ENCODE measurements around the gene GLIS1.

DNA sequence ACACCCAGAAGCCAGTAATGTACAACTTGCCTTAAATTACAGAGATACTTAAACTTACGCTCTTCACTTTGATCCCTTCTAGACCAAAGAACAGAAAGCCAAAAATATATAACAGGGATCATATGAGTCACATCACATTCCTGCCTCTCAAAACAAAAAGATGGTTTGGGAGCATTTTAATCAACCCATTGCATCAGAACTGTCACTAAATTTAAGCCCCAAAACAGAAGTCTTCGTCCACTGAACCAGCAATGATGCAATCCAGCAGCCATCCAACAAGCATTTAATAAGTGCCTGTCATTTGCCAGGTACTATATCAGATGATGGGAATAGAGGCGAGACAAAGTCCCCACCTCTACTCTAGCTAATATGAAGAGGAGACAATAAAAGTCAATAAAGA is 42.7 kb upstream of the GLIS1 start:
- TF ChIP-seq EZH2phosphoT487 (IDR thresholded peaks at IDR 0.05; ENCODE audit: borderline replicate concordance, low read length) (no peak), EZH2 (IDR thresholded peaks at IDR 0.05; ENCODE audit: low read length, unreplicated experiment) (no peak)
- TF ChIP-seq, protein P1, sequence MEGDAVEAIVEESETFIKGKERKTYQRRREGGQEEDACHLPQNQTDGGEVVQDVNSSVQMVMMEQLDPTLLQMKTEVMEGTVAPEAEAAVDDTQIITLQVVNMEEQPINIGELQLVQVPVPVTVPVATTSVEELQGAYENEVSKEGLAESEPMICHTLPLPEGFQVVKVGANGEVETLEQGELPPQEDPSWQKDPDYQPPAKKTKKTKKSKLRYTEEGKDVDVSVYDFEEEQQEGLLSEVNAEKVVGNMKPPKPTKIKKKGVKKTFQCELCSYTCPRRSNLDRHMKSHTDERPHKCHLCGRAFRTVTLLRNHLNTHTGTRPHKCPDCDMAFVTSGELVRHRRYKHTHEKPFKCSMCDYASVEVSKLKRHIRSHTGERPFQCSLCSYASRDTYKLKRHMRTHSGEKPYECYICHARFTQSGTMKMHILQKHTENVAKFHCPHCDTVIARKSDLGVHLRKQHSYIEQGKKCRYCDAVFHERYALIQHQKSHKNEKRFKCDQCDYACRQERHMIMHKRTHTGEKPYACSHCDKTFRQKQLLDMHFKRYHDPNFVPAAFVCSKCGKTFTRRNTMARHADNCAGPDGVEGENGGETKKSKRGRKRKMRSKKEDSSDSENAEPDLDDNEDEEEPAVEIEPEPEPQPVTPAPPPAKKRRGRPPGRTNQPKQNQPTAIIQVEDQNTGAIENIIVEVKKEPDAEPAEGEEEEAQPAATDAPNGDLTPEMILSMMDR (conservative IDR thresholded peaks at IDR 0.05; ENCODE audit: low read depth, low read length) = no peak
